ENCODE data around the gene CEACAM19.
"Not testable (repeated sequence)": the region's sequence is repeated elsewhere in the genome, so short reads cannot be mapped to it uniquely, and the experiment has no call there.

CEACAM19 gene

GRCh38 chr19:44720945-44721344, 49.7 kb downstream of the CEACAM19 start:
- no peak for TF ChIP-seq CTCF (IDR thresholded peaks at IDR 0.05; ENCODE audit: low read depth, low read length)
- H3K4me3 ChIP-seq (ENCODE audit: low read depth, low read length) = no peak overlapping the region

DNA sequence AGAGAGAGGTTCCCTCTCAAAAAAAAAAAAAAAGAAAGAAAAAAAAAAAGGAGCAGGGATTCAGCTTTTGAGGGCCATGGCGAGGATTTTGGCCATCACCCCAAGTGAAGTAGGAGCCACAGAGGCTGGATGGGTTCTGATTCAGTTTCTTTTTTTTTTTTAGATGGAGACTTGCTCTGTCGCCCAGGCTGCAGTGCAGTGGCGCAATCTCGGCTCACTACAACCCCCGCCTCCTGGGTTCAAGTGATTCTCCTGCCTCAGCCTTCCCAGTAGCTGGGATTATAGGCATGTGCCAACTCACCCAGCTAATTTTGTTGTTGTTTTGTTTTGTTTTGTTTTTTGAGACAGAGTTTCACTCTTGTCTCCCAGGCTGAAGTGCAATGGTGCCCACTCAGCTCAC, 50.1 kb downstream of the CEACAM19 start:
- not testable (repeated sequence) for H3K4me3 ChIP-seq (ENCODE audit: low read depth, low read length)

GRCh38 chr19:44722131-44723121, 51.1 kb downstream of the CEACAM19 start:
- no peak overlapping the region for H3K4me3 ChIP-seq (ENCODE audit: low read depth, low read length)
- no peak for TF ChIP-seq CTCF (IDR thresholded peaks at IDR 0.05; ENCODE audit: low read depth, low read length)

- H3K4me3 ChIP-seq (ENCODE audit: low read depth, low read length) = no peak overlapping the region
These were observed 52.1 kb downstream of the CEACAM19 start for GRCh38 chr19:44723299-44723951.

GRCh38 chr19:44723952-44724319, 52.7 kb downstream of the CEACAM19 start:
- peak; percentile 91 for TF ChIP-seq CTCF (IDR thresholded peaks at IDR 0.05; ENCODE audit: low read depth, low read length)
- H3K4me3 ChIP-seq (ENCODE audit: low read depth, low read length) = no peak overlapping the region

More at GRCh38 chr19:44723299-44723951, 52.1 kb downstream of the CEACAM19 start:
- TF ChIP-seq CTCF (IDR thresholded peaks at IDR 0.05; ENCODE audit: low read depth, low read length) = no peak

GRCh38 chr19:44725251-44725650, 54.0 kb downstream of the CEACAM19 start:
- H3K4me3 ChIP-seq (ENCODE audit: low read depth, low read length) = no peak overlapping the region
- TF ChIP-seq CTCF (IDR thresholded peaks at IDR 0.05; ENCODE audit: low read depth, low read length) = no peak

DNA sequence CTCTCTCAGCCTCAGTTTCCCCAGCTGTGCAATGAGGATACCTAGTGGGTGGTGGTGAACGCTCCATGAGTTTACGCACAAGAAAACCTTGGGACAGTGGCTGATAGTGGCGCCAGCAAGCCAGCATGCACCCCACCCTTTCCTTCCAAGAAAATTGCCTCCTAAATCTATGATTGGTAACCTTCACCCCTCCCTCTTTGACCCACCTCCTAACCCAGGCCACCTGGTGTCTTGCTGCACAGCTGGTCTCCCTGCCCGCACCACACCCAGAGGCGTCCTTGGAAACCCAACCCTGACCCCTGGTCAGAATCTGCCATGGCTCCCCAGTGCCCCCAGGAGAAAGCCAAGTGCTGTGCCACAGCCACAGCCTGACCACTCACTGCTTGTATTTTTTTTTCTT, 54.4 kb downstream of the CEACAM19 start:
- no peak overlapping the region for H3K4me3 ChIP-seq (ENCODE audit: low read depth, low read length)
- no peak for TF ChIP-seq CTCF (IDR thresholded peaks at IDR 0.05; ENCODE audit: low read depth, low read length)

Data from WI38 (cell line).